Testis (tissue), 2 donors: ENCODE data around the gene KIAA0753.
"Not testable (repeated sequence)": the region's sequence is repeated elsewhere in the genome, so short reads cannot be mapped to it uniquely, and the experiment has no call there.

Experiments used
- CTCF ChIP-seq, 3 experiments: fragments of 450-650 bp in 2 of 3; fragments of 200-600 bp in 1 of 3; sonication (generic) in 1 of 3; IDR thresholded peaks; one replicate each; pipeline ENCODE4 v1.5.1; 2016 to 2019; ENCODE audit warnings: antibody characterized with exemption in 3 of 3, mild to moderate bottlenecking in 2 of 3, moderate library complexity in 1 of 3
- POLR2A ChIP-seq: fragments of 450-650 bp; IDR thresholded peaks from one replicate; pipeline ENCODE4 v1.6.1; 2017; ENCODE audit warnings: antibody characterized with exemption, mild to moderate bottlenecking, moderate library complexity

DNA sequence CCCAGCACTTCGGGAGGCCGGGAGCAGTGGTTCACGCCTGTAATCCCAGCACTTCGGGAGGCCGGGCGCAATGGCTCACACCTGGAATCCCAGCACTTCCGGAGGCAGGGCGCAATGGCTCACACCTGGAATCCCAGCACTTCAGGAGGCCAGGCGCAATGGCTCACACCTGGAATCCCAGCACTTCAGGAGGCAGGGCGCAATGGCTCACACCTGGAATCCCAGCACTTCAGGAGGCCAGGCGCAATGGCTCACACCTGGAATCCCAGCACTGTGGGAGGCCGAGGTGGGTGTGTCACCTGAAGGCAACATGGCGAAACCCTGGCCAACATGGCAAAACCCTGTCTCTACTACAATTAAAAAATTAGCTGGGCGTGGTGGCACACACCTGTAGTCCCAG, 47.1 kb downstream of the KIAA0753 start:
- not testable (repeated sequence) for TF ChIP-seq CTCF (IDR thresholded peaks at IDR 0.05); POLR2A
